GM18526 (cell line): ENCODE results near the gene SMCO4.

ENCODE experiments used
- POLR2A ChIP-seq: IDR thresholded peaks from 3 replicates; pipeline ENCODE4 v1.6.1; 2011; ENCODE audit not compliant: insufficient read length; ENCODE audit errors: extremely low read depth

Gene SMCO4

DNA sequence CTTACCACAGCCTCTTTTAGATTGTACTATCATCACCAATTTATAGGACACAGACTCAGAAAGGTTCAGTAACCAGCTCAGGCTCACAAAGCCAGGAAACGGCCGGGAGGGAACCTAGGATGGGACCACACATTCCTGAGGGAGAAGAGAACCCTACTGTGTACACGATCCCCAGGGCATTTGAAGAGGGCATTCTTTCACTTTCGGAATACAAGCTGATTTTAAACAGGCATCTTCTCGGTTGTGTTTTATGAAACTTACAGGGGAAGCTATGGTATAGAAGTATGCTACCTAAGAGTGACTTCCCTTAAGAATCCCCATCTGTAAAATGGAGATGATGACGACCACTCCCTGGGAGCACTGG lies 19.0 kb downstream of the SMCO4 start:
- TF ChIP-seq POLR2A = no peak

DNA sequence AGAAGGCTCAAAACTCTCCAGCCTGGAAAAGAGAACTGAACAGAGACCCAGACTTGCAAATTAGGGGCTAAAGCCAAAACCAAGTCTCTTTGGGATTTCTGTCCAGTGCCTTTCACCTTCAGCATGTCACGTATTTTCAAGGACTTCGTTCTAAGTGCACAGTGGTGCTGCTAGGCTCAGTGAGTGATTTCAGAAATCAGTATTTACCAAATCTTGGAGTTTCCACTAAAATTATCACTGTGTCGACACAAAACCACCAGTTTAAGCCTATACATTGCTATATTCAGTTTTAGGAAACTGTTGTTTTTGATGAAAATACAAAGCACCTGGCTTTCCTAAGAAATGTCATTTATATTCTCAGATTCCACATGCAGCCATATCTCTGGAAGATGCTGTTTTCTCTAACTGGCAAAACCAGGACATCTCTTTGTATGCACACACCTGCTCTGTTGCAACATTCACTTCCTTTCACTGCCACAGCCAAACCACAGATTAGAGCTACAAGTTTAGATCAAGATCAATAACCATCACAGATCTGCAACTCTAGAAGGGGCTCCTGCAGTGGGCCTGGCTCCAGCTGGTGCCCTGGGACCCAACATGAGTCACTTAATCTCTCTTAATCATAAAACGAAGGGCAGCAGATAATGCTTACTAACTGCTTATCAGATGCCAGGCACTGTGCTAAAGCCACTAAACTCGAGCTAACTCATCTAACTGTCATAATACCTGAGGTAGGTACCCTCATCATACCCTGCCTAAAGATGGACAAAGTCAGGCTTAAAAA lies 22.3 kb downstream of the SMCO4 start:
- TF ChIP-seq POLR2A = no peak

DNA sequence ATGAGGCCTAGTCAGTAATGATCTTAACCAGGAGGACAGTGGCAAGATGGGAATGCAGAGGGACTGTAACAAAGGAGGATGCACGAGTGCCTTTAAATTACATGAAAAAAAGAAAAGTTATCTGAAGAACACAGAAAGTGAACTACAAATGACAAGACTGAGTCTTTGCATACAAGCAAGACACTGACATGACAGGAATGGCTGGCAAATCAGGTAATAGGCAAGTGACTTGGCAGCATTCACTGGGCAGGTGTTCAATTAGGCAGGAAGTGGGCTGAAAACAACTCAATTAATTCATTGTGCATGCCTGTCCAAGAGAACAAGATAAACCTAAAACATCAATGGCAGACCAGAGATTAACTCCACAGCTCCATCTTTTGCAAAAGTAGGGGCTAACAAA lies 24.0 kb downstream of the SMCO4 start:
- no peak for TF ChIP-seq POLR2A

DNA sequence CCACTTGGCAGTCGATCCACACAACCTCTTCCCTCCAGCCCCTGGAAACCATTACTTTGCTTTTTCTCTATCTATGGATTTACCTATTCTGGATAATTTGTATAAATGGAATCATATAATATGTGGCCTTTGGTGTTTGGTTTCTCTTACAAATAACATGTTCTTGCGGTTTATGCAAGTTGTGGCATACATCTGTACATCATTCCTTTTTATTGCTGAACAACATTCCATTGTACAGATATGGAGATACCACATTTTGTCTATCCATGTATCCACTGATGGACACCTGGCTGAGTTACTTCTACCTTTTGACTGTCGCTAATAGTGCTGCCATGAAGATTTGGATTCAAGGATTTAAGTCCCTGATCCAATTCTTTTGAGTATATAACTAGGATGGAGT lies 25.1 kb downstream of the SMCO4 start:
- TF ChIP-seq POLR2A = no peak

DNA sequence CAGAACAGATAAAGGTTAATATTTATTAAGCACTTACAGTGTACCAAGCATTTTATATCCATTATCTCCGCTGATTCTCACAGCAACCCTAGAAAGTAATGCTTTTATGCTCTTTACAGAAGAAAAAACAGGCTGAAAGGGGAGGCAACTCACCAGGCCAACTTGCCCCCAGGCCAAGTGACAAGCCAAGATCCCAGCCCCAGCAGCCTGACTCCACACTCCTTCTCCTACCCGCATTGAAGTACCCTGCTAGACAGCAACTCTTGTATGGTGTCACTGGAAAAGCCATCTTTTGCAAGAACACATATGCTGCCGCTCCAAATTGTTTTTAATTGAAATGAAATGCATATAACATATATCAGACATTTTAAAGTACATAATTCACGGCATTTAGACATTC lies 25.6 kb downstream of the SMCO4 start:
- TF ChIP-seq POLR2A = no peak

DNA sequence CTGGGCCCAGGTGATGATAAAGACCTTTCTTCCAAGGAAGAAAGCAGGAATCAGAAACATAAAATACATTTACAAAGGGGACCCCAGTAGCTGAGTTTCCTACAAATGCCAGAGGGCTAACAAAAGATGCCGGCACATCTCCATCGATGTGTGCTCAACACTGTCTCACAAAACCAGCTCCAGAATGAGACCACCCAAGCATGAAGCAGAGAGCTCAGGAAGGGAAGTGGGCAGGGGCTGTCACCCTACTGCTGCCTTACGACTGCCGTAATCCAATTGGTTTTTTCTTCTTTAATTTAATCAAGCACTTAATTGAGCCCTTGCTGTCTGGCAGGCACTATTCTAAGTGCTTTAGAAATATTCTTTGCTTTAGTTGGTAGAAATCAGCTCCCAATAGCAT lies 26.1 kb downstream of the SMCO4 start:
- no peak for TF ChIP-seq POLR2A

DNA sequence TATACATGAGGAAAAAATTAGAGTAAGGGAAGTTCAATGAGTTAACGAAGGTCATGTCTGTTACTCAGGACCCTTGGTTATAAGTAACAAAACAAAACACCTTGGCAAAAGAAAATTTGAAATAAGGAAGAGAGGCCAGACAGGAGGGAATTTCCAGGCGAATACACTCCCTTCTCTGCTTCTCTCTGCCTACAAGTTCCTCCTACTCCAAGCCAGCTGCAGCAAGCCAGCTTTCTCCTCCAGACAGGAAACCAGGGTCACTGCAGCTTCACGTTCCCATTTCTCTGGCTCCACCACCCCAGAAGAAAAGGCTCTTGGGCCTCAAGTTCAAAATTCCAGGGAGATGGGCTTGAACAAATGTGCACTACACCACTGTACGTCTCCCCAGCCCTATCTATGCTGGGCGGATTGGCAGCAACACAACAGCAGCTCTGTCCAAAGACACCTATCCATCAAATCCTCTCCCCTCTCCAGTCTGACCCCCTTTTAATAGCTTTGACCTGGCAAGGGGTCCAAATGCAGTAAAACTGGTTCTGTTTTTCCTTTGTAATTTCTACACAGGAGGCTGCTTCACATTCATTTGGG lies 27.7 kb downstream of the SMCO4 start:
- TF ChIP-seq POLR2A = no peak

DNA sequence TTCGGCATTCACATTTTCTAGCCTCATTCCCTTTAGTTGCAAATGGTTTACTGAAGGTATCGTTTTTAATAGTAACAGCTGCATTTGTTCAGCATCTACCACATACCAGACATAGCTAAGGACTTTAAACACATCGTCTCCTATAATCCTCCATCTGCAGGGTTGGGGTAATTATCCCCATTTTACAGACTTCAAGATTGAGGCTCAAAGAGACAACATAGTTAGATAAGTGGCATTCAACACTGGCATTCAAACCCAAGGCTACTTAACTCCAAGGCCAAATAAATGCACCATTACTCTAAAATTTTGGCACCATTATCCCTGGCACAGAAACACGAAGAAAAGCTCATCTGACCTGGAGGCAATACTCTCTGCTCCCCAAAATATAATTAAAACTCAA lies 28.5 kb downstream of the SMCO4 start:
- TF ChIP-seq POLR2A = no peak

DNA sequence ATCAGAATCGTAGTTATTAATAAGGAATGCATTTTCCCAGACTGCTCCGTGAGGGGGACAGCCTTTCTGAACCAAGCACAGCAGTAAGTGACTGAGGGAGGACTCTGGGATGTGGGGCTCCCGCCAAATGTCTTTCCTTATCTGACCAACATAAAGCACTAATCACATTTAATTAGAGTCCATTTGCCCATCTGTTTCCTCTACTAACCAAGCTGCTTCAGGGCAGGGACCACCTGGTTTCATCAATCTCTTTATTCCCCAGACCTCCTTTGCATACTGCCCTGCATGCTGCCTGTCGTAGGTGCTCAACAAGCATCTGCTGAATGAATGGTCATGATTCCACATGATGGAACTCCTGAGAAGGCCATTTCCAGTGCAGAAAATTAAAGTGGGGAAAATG lies 29.4 kb downstream of the SMCO4 start:
- no peak for TF ChIP-seq POLR2A

DNA sequence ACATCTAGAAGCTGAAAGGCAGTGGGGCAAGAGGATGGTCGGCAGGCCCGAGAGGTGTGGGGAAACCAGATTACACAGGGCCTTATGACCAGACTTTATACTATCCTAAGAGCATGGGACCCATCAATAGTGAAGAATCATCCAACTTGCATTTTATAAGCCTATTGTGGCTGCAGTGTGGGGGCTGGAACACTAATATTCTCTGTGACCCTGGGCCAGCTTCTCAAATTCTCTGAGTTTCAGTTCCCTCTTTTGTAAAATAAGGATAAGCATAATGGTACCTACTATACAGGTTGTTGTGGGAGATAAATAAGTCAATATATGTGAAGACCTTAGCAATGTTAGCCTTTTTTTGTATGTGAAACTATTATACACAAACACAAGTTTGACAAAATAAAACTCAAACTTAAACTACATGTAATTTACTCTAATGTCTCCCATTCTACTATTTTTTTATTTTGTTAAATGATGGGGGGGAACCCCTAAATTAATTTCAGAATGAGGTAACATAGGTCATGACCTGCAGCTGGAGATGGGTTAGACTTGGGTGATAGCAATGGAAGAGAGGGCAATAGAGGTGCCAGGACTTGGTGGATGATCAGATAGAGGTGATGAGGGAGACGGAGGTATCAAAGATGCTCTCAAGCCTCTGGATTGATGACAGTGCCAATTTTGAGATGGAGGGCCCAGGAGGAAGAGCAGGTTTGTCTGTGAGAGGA lies 30.1 kb downstream of the SMCO4 start:
- no peak for TF ChIP-seq POLR2A

DNA sequence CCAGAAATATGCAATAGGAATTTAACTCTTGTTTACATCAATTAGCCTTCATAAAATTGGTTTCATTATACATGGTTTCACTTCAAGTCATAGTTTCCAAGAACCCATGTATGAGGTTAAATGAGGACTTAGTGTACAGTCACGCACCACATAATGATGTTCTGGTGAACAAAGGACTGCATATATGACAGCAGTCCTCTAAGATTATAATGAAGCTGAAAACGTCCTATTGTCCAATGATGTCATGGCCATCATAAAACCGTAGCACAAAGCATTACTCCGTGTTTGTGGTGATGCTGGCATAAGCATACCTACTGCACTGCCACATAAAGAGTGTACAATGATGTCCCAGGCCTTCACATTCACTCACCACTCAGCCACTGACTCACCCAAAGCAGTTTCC lies 31.1 kb downstream of the SMCO4 start:
- TF ChIP-seq POLR2A = no peak

DNA sequence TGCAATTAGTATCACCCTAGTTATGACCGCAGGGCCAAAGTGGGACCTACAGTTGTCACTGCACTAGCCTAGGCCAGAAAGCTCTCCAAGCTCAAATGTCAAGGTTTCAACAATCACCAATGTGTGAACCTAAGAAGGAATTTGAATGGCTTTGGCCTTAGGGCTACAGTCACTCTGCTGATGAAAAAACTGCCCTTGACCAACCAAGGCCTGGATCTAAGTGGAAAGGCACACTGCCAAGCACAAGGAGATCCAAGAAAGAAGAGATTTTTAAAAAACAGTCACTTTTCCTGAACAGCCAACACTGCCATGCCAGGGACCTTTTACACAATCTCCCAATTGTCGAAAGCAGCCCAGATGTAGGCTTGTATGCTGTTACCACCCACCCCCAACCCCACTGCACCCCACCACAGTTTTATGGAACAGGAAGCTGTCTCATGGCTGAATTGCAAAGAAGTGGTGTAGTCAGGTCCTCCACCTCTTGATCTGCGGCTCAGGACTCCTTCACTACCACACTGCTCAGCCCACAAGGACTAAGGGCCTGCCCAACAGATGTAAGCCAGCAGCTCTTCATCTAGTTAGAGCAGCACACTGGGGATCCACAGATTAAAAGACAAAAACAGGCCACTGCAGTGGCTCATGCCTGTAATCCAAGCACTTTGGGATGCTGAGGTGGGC lies 32.9 kb downstream of the SMCO4 start:
- TF ChIP-seq POLR2A = no peak

DNA sequence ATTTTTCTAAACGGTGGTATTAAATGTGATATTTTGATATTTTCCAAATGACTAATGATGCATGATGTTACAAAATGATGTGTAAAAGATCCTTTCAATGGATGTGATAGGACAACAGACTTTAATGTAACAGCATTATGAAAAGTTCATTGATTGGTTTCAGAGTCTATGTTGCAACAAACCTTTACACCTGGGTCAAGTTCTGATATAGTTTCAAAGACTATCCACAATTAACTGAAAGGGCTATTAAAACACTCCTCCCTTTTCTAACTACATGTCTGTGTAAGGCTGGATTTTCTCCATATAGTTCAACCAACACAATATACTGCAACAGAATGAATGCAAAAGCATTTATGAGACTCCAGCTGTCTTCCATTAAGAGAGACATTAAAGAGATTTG lies 35.7 kb downstream of the SMCO4 start:
- no peak for TF ChIP-seq POLR2A

DNA sequence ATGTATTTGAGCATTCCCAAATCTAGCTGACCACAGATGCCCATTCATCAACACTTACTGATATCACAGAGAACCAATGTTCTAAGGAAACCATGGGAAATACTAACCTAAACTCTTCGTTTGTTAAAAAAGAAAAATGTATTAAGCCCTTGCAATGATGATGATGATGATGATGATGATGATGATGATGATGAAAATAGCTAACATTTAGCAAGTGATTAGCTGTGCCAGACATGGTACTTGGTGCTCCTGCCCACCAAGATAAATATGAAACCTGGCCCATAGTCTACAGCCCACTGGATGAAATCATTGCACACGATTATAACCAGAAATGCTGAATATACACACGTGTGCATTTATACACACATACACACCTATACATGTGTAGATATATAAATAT lies 37.5 kb downstream of the SMCO4 start:
- TF ChIP-seq POLR2A = no peak

DNA sequence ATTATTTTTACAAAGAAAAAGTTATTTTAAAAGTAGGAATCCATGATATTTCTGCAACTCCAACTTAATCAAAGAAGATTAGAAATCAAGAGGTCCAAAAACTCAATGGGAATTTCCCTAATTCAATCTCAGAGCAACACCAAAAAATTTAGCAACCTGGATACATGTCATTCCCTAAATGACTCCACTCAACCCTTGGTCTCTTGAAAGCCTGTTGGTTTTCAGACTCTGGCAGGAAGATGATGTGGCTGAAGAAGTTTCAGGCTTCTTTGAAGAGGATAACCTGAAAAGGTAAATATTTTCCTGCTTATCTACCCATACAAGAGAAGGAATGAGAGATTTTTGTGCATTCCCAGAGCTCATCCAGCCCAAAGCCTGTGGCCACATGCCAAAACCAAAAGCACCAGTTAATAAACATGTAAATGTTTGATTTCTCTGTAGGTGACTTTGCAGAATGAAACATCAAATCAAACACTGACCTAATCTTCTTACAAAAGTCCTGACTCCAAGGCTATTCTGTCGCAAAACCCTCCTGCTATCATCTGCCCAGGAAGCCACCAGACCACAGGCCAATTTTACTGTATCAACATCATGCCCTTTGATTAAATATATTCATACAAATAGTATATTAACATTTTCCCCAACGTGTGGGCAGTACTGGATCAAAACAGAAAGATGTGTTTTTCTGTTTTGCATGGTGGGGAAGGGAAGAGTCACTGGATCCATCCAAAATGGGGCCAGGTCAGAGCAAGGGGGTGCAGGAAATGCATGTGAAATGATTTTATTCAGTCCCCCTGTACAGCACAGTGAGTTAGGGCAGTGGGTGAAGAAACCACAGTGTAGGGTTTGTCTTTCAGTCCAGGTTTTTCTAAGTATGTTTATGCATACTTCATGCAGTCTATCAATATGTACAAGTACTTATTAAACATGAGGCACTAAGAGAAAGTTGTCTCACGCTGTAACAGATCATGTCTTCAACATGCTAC lies 38.8 kb downstream of the SMCO4 start:
- no peak for TF ChIP-seq POLR2A

DNA sequence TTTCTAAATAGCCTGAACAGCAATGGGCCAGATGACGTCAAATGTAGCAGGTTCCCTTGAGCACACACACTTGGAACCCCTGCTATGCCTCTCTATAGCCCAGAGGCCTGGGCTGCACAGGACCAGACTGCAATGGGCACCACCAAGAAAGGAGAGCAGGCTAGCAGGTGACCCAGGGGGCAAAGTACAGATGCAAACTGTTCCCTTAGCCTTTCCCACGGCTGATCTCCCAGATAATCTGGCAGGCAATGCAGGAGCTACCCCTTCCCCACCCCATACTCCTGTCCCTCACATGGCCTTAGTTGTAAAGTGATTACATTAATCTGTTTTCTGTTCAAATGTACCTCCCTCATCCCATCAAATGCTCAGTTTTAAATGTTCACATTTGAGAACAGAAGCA lies 41.3 kb downstream of the SMCO4 start:
- no peak for TF ChIP-seq POLR2A
